ENCODE data around the gene MXRA8. TPM values are rescaled to one million over a fixed set of nuclear protein-coding genes. Genes with fewer than 3 reads are reported as not detected.
A peak's percentile ranks its signal among the peaks of the same experiment; 100 is the strongest.

Gene MXRA8
- total RNA-seq, 1 experiment from 2014 or later: 9.6 TPM

DNA sequence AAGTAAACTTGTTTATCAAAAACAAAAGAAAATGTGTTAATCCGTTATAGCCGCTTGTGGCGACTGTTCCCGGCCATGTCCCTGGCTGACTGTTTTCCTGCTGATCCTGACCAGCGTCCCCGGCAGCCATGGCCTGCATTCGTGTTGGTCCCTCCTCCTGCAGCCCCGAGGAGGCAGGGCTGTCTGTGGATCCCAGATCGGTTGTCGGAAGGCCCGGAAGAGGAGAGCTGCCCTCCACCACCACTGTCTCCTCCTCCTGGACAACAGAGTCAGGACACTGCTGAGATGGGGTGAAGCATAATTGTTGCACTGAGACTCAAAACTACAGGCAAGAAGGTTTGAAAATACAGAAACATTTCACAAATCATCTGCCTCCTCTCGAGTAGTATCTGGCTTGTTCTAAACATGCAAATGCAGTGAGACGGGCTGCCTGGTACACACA is 3.6 kb upstream of the MXRA8 start:
- Mint-ChIP-seq H3K27ac (peak overlapping the region in 2 of 3 experiments; percentile 70 to 82; a peak in 4 of 7 replicates), H3K27me3 (ENCODE audit: low read depth) (peaks cover 39% of the 10 kb centered on the region), H3K4me3 (peak overlapping the region in 1 of 2 experiments; percentile 7; a peak in 1 of 5 replicates), H3K4me1 (peaks cover 22 to 42% of the 10 kb centered on the region in 2 experiments), H3K36me3 (ENCODE audit: insufficient read depth in 1 of 3, low read depth in 3 of 3) (no peaks in the 10 kb centered on the region), H3K9me3 (no peaks in the 10 kb centered on the region; a peak in 2 of 5 replicates)
- H3K18ac ChIP-seq (ENCODE audit: insufficient read length, low read depth, low read length): no peak overlapping the region
- H2BK5ac ChIP-seq (ENCODE audit: insufficient read length, low read length): no peak overlapping the region
- H3K4ac ChIP-seq (ENCODE audit: low read depth, low read length): no peak overlapping the region
- H3K23me2 ChIP-seq (ENCODE audit: insufficient read length, low read depth, low read length, poor library complexity, severe bottlenecking): no peaks in the 10 kb centered on the region
- no peak overlapping the region for H3T11ph ChIP-seq (ENCODE audit: low read length)
- H2BK20ac ChIP-seq (ENCODE audit: low read depth, low read length, poor library complexity, severe bottlenecking): no peak overlapping the region
- no peak overlapping the region for H3K56ac ChIP-seq (ENCODE audit: insufficient read length, low read depth, low read length)
- H3K27me3 ChIP-seq (ENCODE audit: insufficient read depth, low read length): no peaks in the 10 kb centered on the region
- WGBS (ENCODE audit: extremely low coverage, insufficient read length, low lambda C conversion rate): no CpG with 5 or more reads among the region's 13 CpGs
- peak; percentile 61 for DNase-seq
- H2BK120ac ChIP-seq (ENCODE audit: low read depth, low read length, poor library complexity, severe bottlenecking): no peak overlapping the region
- H4K5ac ChIP-seq (ENCODE audit: insufficient read length, low read depth, low read length): no peak overlapping the region
- no peak overlapping the region for H2AK5ac ChIP-seq (ENCODE audit: insufficient read length, low read length)
- TF ChIP-seq, protein P1, sequence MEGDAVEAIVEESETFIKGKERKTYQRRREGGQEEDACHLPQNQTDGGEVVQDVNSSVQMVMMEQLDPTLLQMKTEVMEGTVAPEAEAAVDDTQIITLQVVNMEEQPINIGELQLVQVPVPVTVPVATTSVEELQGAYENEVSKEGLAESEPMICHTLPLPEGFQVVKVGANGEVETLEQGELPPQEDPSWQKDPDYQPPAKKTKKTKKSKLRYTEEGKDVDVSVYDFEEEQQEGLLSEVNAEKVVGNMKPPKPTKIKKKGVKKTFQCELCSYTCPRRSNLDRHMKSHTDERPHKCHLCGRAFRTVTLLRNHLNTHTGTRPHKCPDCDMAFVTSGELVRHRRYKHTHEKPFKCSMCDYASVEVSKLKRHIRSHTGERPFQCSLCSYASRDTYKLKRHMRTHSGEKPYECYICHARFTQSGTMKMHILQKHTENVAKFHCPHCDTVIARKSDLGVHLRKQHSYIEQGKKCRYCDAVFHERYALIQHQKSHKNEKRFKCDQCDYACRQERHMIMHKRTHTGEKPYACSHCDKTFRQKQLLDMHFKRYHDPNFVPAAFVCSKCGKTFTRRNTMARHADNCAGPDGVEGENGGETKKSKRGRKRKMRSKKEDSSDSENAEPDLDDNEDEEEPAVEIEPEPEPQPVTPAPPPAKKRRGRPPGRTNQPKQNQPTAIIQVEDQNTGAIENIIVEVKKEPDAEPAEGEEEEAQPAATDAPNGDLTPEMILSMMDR (conservative IDR thresholded peaks at IDR 0.05): peak; percentile 13; the same call in 1 of the 3 replicates
- H3K27ac ChIP-seq (ENCODE audit: insufficient read length, low read depth, low read length): no peak overlapping the region
- H3K4me1 ChIP-seq (ENCODE audit: insufficient read depth, low read length): peaks cover 2% of the 10 kb centered on the region; the same call in 1 of the 2 replicates
- peaks cover 14% of the 10 kb centered on the region for H3K9me3 ChIP-seq (ENCODE audit: control insufficient read depth, low read depth, low read length)
- no peak overlapping the region for H3K4me2 ChIP-seq (ENCODE audit: insufficient read depth, insufficient read length, low read length)
- no peaks in the 10 kb centered on the region for H3K79me1 ChIP-seq (ENCODE audit: insufficient read depth, low read depth, low read length, poor library complexity, severe bottlenecking)
- H2AFZ ChIP-seq (ENCODE audit: low read length): no peak overlapping the region
- H3K23ac ChIP-seq (ENCODE audit: insufficient read length, low read depth, low read length): no peak overlapping the region
- no peak overlapping the region for H2BK15ac ChIP-seq (ENCODE audit: low read depth, low read length)
- H2BK12ac ChIP-seq (ENCODE audit: insufficient read length, low read depth, low read length): no peak overlapping the region
- H3K79me2 ChIP-seq (ENCODE audit: insufficient read depth, low read length): no peaks in the 10 kb centered on the region
- no peak overlapping the region for H4K91ac ChIP-seq (ENCODE audit: insufficient read length, low read depth, low read length)
- no peaks in the 10 kb centered on the region for H4K20me1 ChIP-seq (ENCODE audit: control insufficient read depth, insufficient read depth, insufficient read length)
- H4K8ac ChIP-seq (replicated peaks; ENCODE audit: insufficient read length, low read depth, low read length): no peak overlapping the region
- H3K14ac ChIP-seq (ENCODE audit: insufficient read depth, low read length): no peak overlapping the region
- no peak overlapping the region for H3K9ac ChIP-seq (ENCODE audit: extremely low read depth, insufficient read length, low read length)

All from H9 (cell line).